G401 (cell line): ENCODE data around the gene DHRS1. TPM values are rescaled to one million over a fixed set of nuclear protein-coding genes. Genes with fewer than 3 reads are reported as not detected.

Experiments used
- DNase-seq: peaks from one replicate; pipeline ENCODE4 v3.0.0-alpha.2; 2015; ENCODE audit warnings: low spot score
- in situ Hi-C: cut with HindIII; loops from 2 replicates; pipeline ENCODE4 v1.10.0; 2016; ENCODE audit warnings: low sequenced_read_pairs, mixed read lengths
- total RNA-seq: library from RNA; depleted of rRNA; stranded (reverse); fragments of >200 nt; shearing (Covaris generic); gene quantifications from 2 replicates; pipeline ENCODE4 v1.2.3, GENCODE V29; 2014; rRNA removed

Gene DHRS1
- total RNA-seq = 3.8 and 11.4 TPM in 2 replicates

- DNase-seq = peak; percentile 88
- in situ Hi-C loops = no loop called here
Observed at GRCh38 chr14:24299255-24300191, at the start of gene DHRS1, which contains the start of gene NOP9. Gene DHRS1 (minus strand): TSS chr14:24299780. CDS start chr14:24299106, 674 bp downstream. Gene NOP9 (plus strand): TSS chr14:24299850. CDS start chr14:24299955, 105 bp downstream.

- in situ Hi-C loops = no loop called here
Observed at GRCh38 chr14:24348186-24348585, 48.6 kb upstream of the DHRS1 start.

GRCh38 chr14:24347134-24347533 is 47.6 kb upstream of the DHRS1 start:
- in situ Hi-C loops = no loop called here
- DNase-seq = no peak

More at GRCh38 chr14:24348186-24348585, 48.6 kb upstream of the DHRS1 start:
- DNase-seq = no peak

GRCh38 chr14:24343795-24344660 is 44.4 kb upstream of the DHRS1 start:
- in situ Hi-C loops = no loop called here
- DNase-seq = no peak

GRCh38 chr14:24342889-24343288 is 43.3 kb upstream of the DHRS1 start:
- in situ Hi-C loops = no loop called here
- no peak for DNase-seq

- no peak for DNase-seq
- in situ Hi-C loops = no loop called here
Observed at GRCh38 chr14:24340606-24341005, 41.0 kb upstream of the DHRS1 start.

GRCh38 chr14:24339284-24340151 is 39.9 kb upstream of the DHRS1 start, which contains the start of gene RIPK3:
Gene RIPK3 (minus strand): TSS chr14:24339991. CDS start chr14:24339826, 165 bp downstream.
- in situ Hi-C loops = loop anchor here (5.0 kb wide), 1 partner anchor 83 kb away; no protein-coding TSS in a partner anchor
- DNase-seq = no peak

- DNase-seq = no peak
- in situ Hi-C loops = loop anchor here (5.0 kb wide), 1 partner anchor 83 kb away; no protein-coding TSS in a partner anchor
Observed at GRCh38 chr14:24338843-24339242, 39.3 kb upstream of the DHRS1 start.

GRCh38 chr14:24337824-24338175 is 38.2 kb upstream of the DHRS1 start:
- in situ Hi-C loops = loop anchor here (5.0 kb wide), 1 partner anchor 85 kb away; no protein-coding TSS in a partner anchor
- DNase-seq = no peak

- in situ Hi-C loops = loop anchor here (5.0 kb wide), 1 partner anchor 85 kb away; no protein-coding TSS in a partner anchor
- no peak for DNase-seq
Observed at GRCh38 chr14:24337144-24337823, 37.7 kb upstream of the DHRS1 start.

GRCh38 chr14:24335461-24336171 is 36.0 kb upstream of the DHRS1 start:
- DNase-seq = no peak
- in situ Hi-C loops = loop anchor here (5.0 kb wide), 1 partner anchor 87 kb away; no protein-coding TSS in a partner anchor

GRCh38 chr14:24334431-24335291 is 35.1 kb upstream of the DHRS1 start, which contains the start of gene ADCY4:
Gene ADCY4 (minus strand): TSS chr14:24335071. CDS start chr14:24334652, 419 bp downstream.
- DNase-seq = no peak
- in situ Hi-C loops = loop anchor here (5.0 kb wide), 1 partner anchor 88 kb away; no protein-coding TSS in a partner anchor

GRCh38 chr14:24332268-24332993 is 32.9 kb upstream of the DHRS1 start:
- peak; percentile 51 for DNase-seq
- in situ Hi-C loops = no loop called here

GRCh38 chr14:24331731-24332267 is 32.2 kb upstream of the DHRS1 start:
- in situ Hi-C loops = no loop called here
- DNase-seq = no peak

- in situ Hi-C loops = no loop called here
- DNase-seq = no peak
Observed at GRCh38 chr14:24330973-24331674, 31.5 kb upstream of the DHRS1 start.
